GM12875 (cell line): ENCODE measurements around the gene MUC7.

ENCODE experiments used
- H3K4me3 ChIP-seq: one replicate; pipeline ENCODE4 v1.5.1; 2011; ENCODE audit warnings: low read depth, low read length, control low read depth
- TF ChIP-seq, protein P1 (sequence below): IDR thresholded peaks from 2 replicates; pipeline ENCODE4 v1.5.1; 2011; ENCODE audit warnings: low read depth, mild to moderate bottlenecking, control low read depth, inconsistent platforms, low read length, moderate library complexity, borderline replicate concordance; ENCODE audit not compliant: insufficient read depth

MUC7 gene

DNA sequence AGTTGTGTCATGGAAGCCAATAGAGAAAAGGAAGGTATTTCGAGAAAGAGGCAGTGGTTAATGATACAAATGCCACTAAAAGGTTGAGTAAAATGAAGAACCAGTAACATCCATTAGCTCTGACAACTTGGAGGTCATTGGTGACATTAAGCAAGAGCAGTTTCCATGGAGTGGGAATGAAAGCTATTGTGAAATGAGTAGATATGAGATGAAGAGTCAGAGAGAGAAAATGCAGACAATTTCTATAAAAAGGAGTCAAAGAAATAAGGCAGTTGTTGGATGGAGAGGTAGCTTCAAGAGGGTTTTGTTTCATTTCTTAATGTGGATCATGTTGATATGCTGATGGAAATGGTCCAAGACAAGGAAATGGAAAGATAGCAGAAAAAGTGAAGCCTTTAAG, 36.8 kb downstream of the MUC7 start:
- TF ChIP-seq, protein P1, sequence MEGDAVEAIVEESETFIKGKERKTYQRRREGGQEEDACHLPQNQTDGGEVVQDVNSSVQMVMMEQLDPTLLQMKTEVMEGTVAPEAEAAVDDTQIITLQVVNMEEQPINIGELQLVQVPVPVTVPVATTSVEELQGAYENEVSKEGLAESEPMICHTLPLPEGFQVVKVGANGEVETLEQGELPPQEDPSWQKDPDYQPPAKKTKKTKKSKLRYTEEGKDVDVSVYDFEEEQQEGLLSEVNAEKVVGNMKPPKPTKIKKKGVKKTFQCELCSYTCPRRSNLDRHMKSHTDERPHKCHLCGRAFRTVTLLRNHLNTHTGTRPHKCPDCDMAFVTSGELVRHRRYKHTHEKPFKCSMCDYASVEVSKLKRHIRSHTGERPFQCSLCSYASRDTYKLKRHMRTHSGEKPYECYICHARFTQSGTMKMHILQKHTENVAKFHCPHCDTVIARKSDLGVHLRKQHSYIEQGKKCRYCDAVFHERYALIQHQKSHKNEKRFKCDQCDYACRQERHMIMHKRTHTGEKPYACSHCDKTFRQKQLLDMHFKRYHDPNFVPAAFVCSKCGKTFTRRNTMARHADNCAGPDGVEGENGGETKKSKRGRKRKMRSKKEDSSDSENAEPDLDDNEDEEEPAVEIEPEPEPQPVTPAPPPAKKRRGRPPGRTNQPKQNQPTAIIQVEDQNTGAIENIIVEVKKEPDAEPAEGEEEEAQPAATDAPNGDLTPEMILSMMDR, result no peak
- H3K4me3 ChIP-seq, result no peak overlapping the region

DNA sequence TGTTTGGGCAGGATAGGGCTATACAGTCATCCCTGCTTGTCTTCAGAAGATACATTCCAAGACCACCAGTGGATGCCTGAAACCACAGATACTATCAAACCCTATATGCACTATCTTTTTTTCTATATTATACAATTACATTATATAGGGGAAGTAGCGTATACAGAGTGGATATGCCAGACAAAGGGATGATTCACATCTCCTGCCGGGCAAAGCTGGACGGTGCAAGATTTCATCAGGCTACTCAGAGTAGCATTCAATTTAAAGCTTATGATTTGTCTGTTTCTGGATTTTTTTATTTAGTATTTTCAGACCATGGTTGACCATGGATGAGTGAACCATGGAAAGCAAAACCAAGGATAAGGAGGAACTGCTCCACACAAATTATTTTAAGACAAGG, 39.4 kb downstream of the MUC7 start:
- H3K4me3 ChIP-seq, result no peak overlapping the region
- TF ChIP-seq, protein P1, result no peak

DNA sequence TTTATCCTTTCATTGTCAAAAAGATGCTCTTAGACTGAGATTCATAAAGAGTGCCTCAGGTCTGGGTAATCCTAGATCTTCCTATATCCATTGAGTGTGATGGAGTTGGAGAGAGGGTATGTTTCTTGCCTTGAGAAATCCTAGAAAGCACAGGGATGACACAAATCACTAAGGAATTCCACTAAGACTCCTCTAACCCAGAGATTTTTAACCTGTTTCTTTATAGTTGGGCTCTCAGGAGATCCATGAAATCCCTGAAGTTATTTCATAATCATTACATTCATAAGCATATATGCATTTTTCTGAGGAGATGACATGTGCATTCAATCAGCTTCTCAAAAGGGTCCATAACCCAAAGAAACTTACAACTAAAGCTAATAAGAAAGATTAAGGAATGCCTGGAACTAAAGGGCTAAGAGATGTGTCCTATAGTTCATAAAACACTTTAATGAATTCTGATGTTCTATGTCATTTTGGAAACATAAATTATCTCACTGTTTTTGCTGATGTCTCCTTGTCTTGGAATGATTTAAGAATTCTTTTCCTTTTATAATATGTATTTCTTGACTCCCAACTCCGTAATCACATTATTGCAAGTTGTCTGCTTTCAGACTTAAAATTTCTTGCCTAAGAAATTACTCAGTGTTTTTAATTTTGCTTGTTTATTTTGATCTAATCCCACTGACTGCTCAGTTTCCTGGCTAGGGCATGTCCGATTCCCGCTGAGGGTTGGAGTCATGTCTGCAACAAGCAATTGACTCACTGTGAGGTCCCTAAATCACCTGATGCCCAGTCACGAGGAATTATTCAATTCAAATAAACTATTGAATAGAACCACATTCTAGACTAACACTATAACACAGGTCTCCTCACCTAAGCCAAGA, 43.6 kb downstream of the MUC7 start:
- TF ChIP-seq, protein P1, result no peak
- no peak overlapping the region for H3K4me3 ChIP-seq

DNA sequence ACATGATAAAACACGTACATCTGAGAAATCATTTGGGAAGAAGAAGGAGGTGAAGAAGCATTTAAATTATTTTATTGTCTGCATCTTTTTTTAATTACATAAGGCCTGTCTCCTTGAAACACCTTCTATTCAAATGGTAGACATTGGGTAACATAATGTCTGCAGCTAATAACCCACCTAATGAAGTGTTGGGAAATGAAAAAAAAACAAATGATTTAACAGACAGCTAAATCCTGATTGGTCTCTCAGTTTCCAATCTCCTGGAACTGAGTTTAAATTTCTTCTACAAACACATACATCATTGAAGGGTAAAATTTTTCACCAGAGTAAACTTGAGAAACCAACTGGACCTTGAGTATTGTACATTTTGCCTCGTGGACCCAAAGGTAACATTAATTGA, 46.3 kb downstream of the MUC7 start, which contains the start of gene AMTN:
AMTN (plus strand) TSS at position 301 of the 400 bp plus-strand sequence. CDS start 209 bp downstream, outside the sequence.
- TF ChIP-seq, protein P1, result no peak

DNA sequence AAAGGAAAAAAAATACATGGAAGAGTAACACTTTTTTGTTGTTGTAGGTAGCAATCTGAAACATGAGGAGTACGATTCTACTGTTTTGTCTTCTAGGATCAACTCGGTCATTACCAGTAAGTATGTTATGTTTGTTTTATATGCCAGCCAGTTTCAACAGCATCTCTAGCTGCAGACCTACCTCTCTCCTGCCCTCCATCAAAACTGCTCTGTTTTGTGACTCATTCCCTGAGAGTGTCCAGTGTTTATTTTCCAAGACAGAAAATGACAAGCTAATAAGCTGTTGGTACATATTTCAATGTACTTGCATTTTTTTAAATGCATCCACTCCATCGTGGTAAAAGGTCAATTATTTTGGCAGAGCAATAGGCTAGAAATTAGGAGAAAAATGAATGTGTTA, 46.7 kb downstream of the MUC7 start:
- TF ChIP-seq, protein P1, result no peak
- H3K4me3 ChIP-seq, result no peak overlapping the region

More for the DNA sequence above, 46.3 kb downstream of the MUC7 start, which contains the start of gene AMTN:
- no peak within 1 kb of the TSS for H3K4me3 ChIP-seq

DNA sequence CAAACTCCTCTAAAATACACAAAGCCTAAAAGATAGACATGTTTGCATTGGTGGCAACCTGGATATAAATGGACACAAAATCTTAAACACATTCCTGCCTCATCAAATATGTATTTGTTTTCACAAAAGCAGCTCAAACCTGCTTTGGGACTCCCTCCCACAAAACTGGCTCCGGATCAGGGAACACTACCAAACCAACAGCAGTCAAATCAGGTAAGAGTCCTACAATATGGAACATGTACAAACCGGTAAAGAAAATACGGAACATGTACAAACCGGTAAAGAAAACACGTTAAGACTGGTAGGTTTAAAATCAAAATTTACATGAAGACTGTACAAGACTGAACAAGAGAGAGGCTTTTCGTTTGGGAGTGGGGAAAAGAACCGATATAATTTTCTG, 50.6 kb downstream of the MUC7 start:
- H3K4me3 ChIP-seq, result no peak overlapping the region
- TF ChIP-seq, protein P1, result no peak

DNA sequence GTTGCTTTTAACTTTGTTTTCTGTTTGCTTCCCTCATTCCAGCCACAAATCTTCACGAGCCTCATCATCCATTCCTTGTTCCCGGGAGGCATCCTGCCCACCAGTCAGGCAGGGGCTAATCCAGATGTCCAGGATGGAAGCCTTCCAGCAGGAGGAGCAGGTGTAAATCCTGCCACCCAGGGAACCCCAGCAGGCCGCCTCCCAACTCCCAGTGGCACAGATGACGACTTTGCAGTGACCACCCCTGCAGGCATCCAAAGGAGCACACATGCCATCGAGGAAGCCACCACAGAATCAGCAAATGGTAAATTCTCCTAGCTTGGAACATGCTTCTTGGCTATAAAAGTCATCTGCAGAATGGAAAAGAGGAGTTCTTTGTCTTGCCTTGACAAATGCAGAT, 59.0 kb downstream of the MUC7 start:
- H3K4me3 ChIP-seq, result no peak overlapping the region
- TF ChIP-seq, protein P1, result no peak
